Breast epithelium (tissue), 4 donors: ENCODE measurements around the gene CRTC1. TPM values are rescaled to one million over a fixed set of nuclear protein-coding genes. Genes with fewer than 3 reads are reported as not detected.

Experiments
- DNase-seq, 2 donors: peaks; one replicate each; pipeline ENCODE4 v3.0.0-alpha.2; 2019; ENCODE audit warnings: low spot score in 2 of 2
- H3K27ac ChIP-seq, 2 donors: fragments of 200-600 bp; sonication (generic) in 1 of 2; one replicate each; pipeline ENCODE4 v1.5.1; 2016 to 2019; ENCODE audit warnings: mild to moderate bottlenecking in 1 of 2
- H3K27me3 ChIP-seq, 2 donors: fragments of 200-600 bp; sonication (generic) in 1 of 2; one replicate each; pipeline versions ENCODE4 v1.5.1 to v1.6.0; 2017 to 2019; ENCODE audit warnings: control low read depth in 1 of 2, mild to moderate bottlenecking in 1 of 2
- H3K36me3 ChIP-seq: fragments of 200-600 bp; one replicate; pipeline ENCODE4 v1.5.1; 2019
- H3K4me1 ChIP-seq, 2 donors: fragments of 200-600 bp; sonication (generic); one replicate each; pipeline ENCODE4 v1.5.1; 2016 to 2019; ENCODE audit warnings: control low read depth in 1 of 2
- H3K4me3 ChIP-seq, 3 donors: fragments of 200-600 bp; sonication (generic); 1 replicate in 2 of 3; 2 replicates in 1 of 3; pipeline ENCODE4 v1.5.1; 2016 to 2019; ENCODE audit warnings: mild to moderate bottlenecking in 3 of 3, moderate library complexity in 2 of 3
- H3K9me3 ChIP-seq, 2 donors: fragments of 200-600 bp; sonication (generic) in 1 of 2; one replicate each; pipeline ENCODE4 v1.5.1; 2016 to 2019; ENCODE audit warnings: control low read depth in 1 of 2
- POLR2A ChIP-seq: fragments of 450-650 bp; IDR thresholded peaks from one replicate; pipeline ENCODE4 v1.6.1; 2016; ENCODE audit warnings: antibody characterized with exemption, mild to moderate bottlenecking, moderate library complexity
- POLR2AphosphoS5 ChIP-seq, 3 donors: sonication (generic); formaldehyde crosslinking; IDR thresholded peaks; one replicate each; pipeline ENCODE4 v1.6.1; 2017; ENCODE audit warnings: antibody characterized with exemption in 3 of 3
- intact Hi-C: fragments of 100-400 bp; cut with DNase I; formaldehyde crosslinking; loops from one replicate; pipeline ENCODE4 v1.15.1; 2023; ENCODE audit warnings: low total_unique reads
- total RNA-seq, 3 donors: library from RNA; depleted of rRNA; stranded (reverse); fragments of >200 nt; gene quantifications; one replicate each; pipeline ENCODE4 v1.1.0, GENCODE V29; 2016
- TF ChIP-seq, protein P1 (sequence below), 3 donors: fragments of 450-650 bp; IDR thresholded peaks; one replicate each; pipeline ENCODE4 v1.5.1; 2016 to 2017; ENCODE audit warnings: antibody characterized with exemption in 3 of 3, mild to moderate bottlenecking in 3 of 3, moderate library complexity in 3 of 3

CRTC1 gene
- total RNA-seq, 3 donors from 2014 or later, result 4.8 to 6.1 (median 5.9) TPM

DNA sequence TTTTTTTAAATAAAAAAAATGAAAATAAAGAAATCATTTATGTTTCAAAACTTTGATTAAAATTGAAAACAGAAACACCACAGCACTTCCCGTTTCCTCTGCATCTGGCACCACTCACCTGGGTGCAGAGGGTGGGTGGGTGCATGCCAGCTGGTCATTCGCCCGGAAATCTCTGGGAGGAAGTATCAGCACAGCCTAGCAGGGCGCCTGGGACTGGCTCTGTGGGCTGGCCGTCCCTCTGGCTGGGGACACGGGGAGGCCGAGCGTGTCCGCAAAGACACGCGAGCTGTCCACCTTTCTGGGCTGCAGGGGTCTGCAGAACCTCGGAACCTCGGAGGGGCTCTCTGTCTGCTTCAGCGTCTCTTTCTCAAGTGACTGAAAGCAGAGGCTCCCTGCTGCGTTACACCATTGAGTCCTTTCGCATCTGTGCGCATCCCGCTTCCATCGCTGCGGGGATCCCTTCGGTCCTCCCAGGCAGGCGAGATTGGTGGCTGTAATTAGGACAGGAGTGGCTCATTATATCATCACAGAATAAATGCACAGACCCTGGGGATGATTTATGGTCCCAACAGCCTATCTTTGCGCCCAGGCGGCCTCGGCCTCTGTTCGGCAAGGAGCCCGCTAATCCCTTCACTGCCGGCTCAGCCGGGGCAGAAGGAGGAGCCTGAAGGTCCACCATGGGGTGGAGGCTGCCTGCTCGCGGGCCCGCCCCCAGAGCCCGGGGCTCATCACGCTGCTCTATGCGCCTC is 17.2 kb downstream of the CRTC1 start:
- no peaks in the 10 kb centered on the region for H3K27me3 ChIP-seq
- H3K27ac ChIP-seq, result peak overlapping the region; percentile 40 to 54
- intact Hi-C loops, result no loop called here
- H3K4me1 ChIP-seq, result peaks cover 0 to 5% of the 10 kb centered on the region in 2 donors
- H3K36me3 ChIP-seq, result no peaks in the 10 kb centered on the region
- DNase-seq, result peak; percentile 67 to 69
- TF ChIP-seq POLR2A (no peak), POLR2AphosphoS5 (IDR thresholded peaks at IDR 0.05) (peak in 1 of 3 donors; percentile 15)
- TF ChIP-seq, protein P1, sequence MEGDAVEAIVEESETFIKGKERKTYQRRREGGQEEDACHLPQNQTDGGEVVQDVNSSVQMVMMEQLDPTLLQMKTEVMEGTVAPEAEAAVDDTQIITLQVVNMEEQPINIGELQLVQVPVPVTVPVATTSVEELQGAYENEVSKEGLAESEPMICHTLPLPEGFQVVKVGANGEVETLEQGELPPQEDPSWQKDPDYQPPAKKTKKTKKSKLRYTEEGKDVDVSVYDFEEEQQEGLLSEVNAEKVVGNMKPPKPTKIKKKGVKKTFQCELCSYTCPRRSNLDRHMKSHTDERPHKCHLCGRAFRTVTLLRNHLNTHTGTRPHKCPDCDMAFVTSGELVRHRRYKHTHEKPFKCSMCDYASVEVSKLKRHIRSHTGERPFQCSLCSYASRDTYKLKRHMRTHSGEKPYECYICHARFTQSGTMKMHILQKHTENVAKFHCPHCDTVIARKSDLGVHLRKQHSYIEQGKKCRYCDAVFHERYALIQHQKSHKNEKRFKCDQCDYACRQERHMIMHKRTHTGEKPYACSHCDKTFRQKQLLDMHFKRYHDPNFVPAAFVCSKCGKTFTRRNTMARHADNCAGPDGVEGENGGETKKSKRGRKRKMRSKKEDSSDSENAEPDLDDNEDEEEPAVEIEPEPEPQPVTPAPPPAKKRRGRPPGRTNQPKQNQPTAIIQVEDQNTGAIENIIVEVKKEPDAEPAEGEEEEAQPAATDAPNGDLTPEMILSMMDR (IDR thresholded peaks at IDR 0.05), result no peak
- no peaks in the 10 kb centered on the region for H3K9me3 ChIP-seq
- H3K4me3 ChIP-seq, result peak overlapping the region; percentile 40 to 66 (median 47)

DNA sequence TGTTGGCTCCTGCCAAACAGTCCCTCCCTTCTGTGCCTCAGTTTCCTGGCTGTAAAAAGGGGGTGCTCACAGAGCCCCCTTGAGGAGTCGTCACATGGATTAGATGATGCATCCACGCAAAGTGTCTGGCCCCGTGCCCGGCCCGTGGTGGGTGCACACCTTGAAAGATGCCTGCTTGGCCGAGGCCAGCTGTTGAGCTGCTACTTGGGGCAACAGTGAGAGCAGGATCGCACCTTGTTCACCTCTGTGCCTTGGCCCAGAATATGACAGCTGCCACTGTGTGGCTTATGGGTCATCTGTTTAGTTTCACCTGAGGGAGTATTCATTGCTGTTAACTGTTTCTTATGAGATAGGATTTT is 17.7 kb downstream of the CRTC1 start:
- intact Hi-C loops, result no loop called here

DNA sequence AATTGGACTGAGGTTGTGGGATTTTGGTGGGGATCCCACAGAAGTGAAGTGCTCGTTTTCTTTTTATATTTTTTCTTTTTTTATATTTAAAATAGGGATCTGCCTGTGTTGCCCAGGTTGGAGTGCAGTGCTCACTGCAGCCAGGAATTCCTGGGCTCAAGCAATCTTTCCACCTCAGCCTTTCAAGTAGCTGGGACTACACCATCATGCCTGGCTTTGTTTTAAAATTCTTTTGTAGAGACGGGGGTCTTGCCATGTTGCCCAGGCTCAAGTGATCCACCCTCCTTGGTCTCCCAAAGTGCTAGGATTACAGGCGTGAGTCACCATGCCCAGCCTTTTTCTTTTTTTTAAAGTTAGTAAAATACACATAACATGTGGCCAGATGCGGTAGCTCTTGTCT is 20.6 kb downstream of the CRTC1 start:
- Histone ChIP-seq H3K4me1 (peaks cover 0 to 5% of the 10 kb centered on the region in 2 donors), H3K27ac (no peak overlapping the region), H3K27me3 (no peaks in the 10 kb centered on the region), H3K9me3 (no peaks in the 10 kb centered on the region), H3K36me3 (no peaks in the 10 kb centered on the region), H3K4me3 (no peak overlapping the region)
- intact Hi-C loops, result no loop called here
- DNase-seq, result no peak
- TF ChIP-seq POLR2A (no peak), POLR2AphosphoS5 (IDR thresholded peaks at IDR 0.05) (no peak)
- TF ChIP-seq, protein P1 (IDR thresholded peaks at IDR 0.05), result no peak

More for the DNA sequence above, 17.7 kb downstream of the CRTC1 start:
- peak overlapping the region; percentile 40 to 66 (median 47) for H3K4me3 ChIP-seq
- peak overlapping the region; percentile 40 to 54 for H3K27ac ChIP-seq
- no peak for TF ChIP-seq POLR2AphosphoS5 (IDR thresholded peaks at IDR 0.05)
- no peak for TF ChIP-seq POLR2A
- TF ChIP-seq, protein P1 (IDR thresholded peaks at IDR 0.05), result no peak
- H3K9me3 ChIP-seq, result no peaks in the 10 kb centered on the region
- H3K36me3 ChIP-seq, result no peaks in the 10 kb centered on the region
- H3K4me1 ChIP-seq, result peaks cover 0 to 5% of the 10 kb centered on the region in 2 donors
- no peaks in the 10 kb centered on the region for H3K27me3 ChIP-seq
- no peak for DNase-seq

GRCh38 chr19:18704971-18705370 is 21.5 kb downstream of the CRTC1 start:
- TF ChIP-seq, protein P1 (IDR thresholded peaks at IDR 0.05), result no peak
- TF ChIP-seq POLR2AphosphoS5 (IDR thresholded peaks at IDR 0.05) (no peak), POLR2A (no peak)
- intact Hi-C loops, result no loop called here

GRCh38 chr19:18708452-18709231 is 25.2 kb downstream of the CRTC1 start:
- no peak overlapping the region for H3K4me3 ChIP-seq
- H3K27ac ChIP-seq, result no peak overlapping the region
- no peaks in the 10 kb centered on the region for H3K27me3 ChIP-seq
- TF ChIP-seq, protein P1 (IDR thresholded peaks at IDR 0.05), result no peak
- TF ChIP-seq POLR2AphosphoS5 (IDR thresholded peaks at IDR 0.05), result no peak
- no peaks in the 10 kb centered on the region for H3K36me3 ChIP-seq
- DNase-seq, result no peak
- H3K4me1 ChIP-seq, result peaks cover 0 to 2% of the 10 kb centered on the region in 2 donors
- intact Hi-C loops, result no loop called here
- H3K9me3 ChIP-seq, result no peaks in the 10 kb centered on the region

More at GRCh38 chr19:18704971-18705370, 21.5 kb downstream of the CRTC1 start:
- Histone ChIP-seq H3K27ac (no peak overlapping the region), H3K4me3 (no peak overlapping the region), H3K9me3 (no peaks in the 10 kb centered on the region), H3K36me3 (no peaks in the 10 kb centered on the region), H3K4me1 (peaks cover 0 to 2% of the 10 kb centered on the region in 2 donors), H3K27me3 (no peaks in the 10 kb centered on the region)
- DNase-seq, result no peak
